Osteoblast (primary cell): ENCODE results near the gene CHCHD10. TPM values are rescaled to one million over a fixed set of nuclear protein-coding genes. Genes with fewer than 3 reads are reported as not detected.

Source experiments
- DNase-seq: peaks from one replicate; pipeline ENCODE4 v3.0.0; 2011; ENCODE audit warnings: low spot score, mixed read lengths; ENCODE audit not compliant: insufficient read length; ENCODE audit errors: missing footprints
- H2AFZ ChIP-seq: 2 replicates; pipeline ENCODE4 v1.6.0; 2011; ENCODE audit warnings: mild to moderate bottlenecking, low read length
- H3K27ac ChIP-seq: 2 replicates; pipeline ENCODE4 v1.5.1; 2011; ENCODE audit warnings: mild to moderate bottlenecking, low read depth, low read length, moderate library complexity
- H3K27me3 ChIP-seq: 2 replicates; pipeline ENCODE4 v1.6.0; 2012; ENCODE audit warnings: mild to moderate bottlenecking, control low read depth, inconsistent platforms, low read length, moderate library complexity; ENCODE audit not compliant: insufficient read depth
- H3K36me3 ChIP-seq: 2 replicates; pipeline ENCODE4 v1.5.1; 2011; ENCODE audit warnings: mild to moderate bottlenecking, low read length, control low read depth, moderate library complexity; ENCODE audit not compliant: insufficient read depth
- H3K4me1 ChIP-seq: 2 replicates; pipeline ENCODE4 v1.5.1; 2011; ENCODE audit warnings: mild to moderate bottlenecking, low read length, control low read depth, moderate library complexity; ENCODE audit not compliant: insufficient read depth
- H3K4me2 ChIP-seq: 2 replicates; pipeline ENCODE4 v1.6.0; 2011; ENCODE audit warnings: mild to moderate bottlenecking, low read length; ENCODE audit not compliant: insufficient read depth
- H3K4me3 ChIP-seq: fragments of 200-600 bp; sonication (generic); 3 replicates; pipeline ENCODE4 v1.5.1; 2012; ENCODE audit warnings: mild to moderate bottlenecking, low read length, inconsistent platforms; ENCODE audit not compliant: insufficient read depth
- H3K79me2 ChIP-seq: 2 replicates; pipeline ENCODE4 v1.6.0; 2012; ENCODE audit warnings: mild to moderate bottlenecking, low read length, control low read depth, inconsistent platforms; ENCODE audit not compliant: insufficient read depth
- H3K9me3 ChIP-seq: 2 replicates; pipeline ENCODE4 v1.5.1; 2011; ENCODE audit warnings: low read depth, low read length, control low read depth
- H4K20me1 ChIP-seq: 2 replicates; pipeline ENCODE4 v1.6.0; 2012; ENCODE audit warnings: mild to moderate bottlenecking, low read length, control low read depth; ENCODE audit not compliant: insufficient read depth
- CTCF ChIP-seq: IDR thresholded peaks from 2 replicates; pipeline ENCODE4 v1.5.1; 2011; ENCODE audit warnings: mild to moderate bottlenecking, low read depth, low read length, moderate library complexity; ENCODE audit errors: extremely low read depth
- total RNA-seq: library from RNA; depleted of rRNA; stranded (reverse); fragments of >200 nt; gene quantifications from 2 replicates; pipeline ENCODE4 v1.2.3, GENCODE V29; 2012

CHCHD10 gene
- total RNA-seq, 1 donor = 1.1 TPM

DNA sequence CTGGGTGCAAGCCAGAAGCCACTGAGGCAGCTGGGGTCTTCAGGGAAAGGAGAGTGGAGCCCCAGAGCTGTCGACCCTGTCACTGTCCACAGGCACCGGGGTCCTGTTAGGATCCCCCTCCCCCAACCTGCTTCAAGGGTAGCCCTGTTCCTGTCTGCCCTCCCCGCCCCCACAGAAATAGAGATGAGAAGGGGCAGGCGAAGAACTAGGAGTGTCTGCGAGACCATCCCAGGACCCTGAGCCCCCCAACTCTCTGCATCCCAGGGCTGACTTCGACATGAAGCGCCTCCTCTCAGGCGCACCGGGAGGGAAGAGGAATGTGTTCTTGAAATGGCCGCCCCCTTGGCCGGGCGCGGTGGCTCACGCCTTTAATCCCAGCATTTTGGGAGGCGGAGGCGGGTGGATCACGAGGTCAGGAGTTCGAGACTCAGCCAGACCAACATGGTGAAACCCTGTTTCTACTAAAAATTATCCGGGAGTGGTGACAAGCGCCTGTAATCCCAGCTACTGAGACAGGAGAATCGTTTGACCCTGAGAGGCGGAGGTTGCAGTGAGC lies 16.3 kb downstream of the CHCHD10 start:
- H3K36me3 ChIP-seq = no peaks in the 10 kb centered on the region

DNA sequence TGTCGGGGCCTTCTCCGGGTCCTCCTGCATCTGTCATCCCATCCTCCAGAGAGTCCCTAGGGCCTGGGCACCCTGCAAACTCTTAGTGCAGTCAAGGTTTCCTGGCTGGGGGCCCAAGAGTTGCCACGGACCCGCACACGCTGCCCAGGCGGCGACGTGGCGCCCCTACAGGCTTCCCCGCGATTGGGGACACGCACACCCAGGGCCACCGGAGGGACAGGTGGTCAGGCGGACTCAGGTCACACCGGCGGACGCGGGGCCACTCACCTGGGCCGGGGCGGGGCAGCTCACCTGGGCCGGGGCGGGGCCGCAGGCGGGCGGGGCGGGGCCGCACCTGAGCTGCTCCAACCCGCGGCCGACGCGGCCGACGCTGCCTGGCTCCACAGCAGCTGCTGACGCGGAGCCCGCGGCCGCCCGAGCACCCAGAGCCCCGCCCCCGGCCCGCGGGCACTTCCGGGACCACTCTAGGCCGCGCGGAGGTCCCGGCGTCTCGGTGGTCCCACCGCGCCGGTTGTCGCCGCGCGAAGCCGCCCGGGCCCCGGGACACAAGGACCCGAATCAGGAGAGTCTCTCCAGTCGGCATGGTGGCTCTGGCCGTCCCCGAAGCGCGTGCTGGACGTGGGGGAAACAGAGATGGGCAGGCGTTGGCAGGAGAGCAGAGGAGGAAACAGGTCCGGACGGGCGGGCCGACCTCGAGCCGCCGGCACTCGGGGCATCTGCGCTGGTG lies 16.9 kb downstream of the CHCHD10 start, which contains the start of gene ZNF70:
ZNF70 (minus strand) TSS at position 399 of the 727 bp plus-strand sequence. CDS start 5,972 bp downstream, outside the sequence.
- Histone ChIP-seq H2AFZ (peak within 1 kb of the TSS; percentile 95), H3K27me3 (no peaks in the 10 kb centered on the region), H3K4me1 (peaks cover 13% of the 10 kb centered on the region), H3K27ac (peak within 1 kb of the TSS; percentile 75), H3K36me3 (no peaks in the 10 kb centered on the region), H4K20me1 (peaks cover 4% of the 10 kb centered on the region), H3K4me3 (peak within 1 kb of the TSS; percentile 89), H3K9me3 (no peaks in the 10 kb centered on the region), H3K4me2 (peak within 1 kb of the TSS; percentile 97), H3K79me2 (peaks cover 11% of the 10 kb centered on the region)
- TF ChIP-seq CTCF = no peak
- DNase-seq = peak; percentile 98

More for the DNA sequence above, 16.3 kb downstream of the CHCHD10 start:
- TF ChIP-seq CTCF = no peak
- Histone ChIP-seq H3K9me3 (no peaks in the 10 kb centered on the region), H3K27ac (peak overlapping the region; percentile 75), H3K4me3 (peak overlapping the region; percentile 89), H4K20me1 (peaks cover 4% of the 10 kb centered on the region), H3K27me3 (no peaks in the 10 kb centered on the region), H2AFZ (peak overlapping the region; percentile 95), H3K4me1 (peaks cover 13% of the 10 kb centered on the region), H3K79me2 (peaks cover 11% of the 10 kb centered on the region), H3K4me2 (peak overlapping the region; percentile 85)
- DNase-seq = no peak

DNA sequence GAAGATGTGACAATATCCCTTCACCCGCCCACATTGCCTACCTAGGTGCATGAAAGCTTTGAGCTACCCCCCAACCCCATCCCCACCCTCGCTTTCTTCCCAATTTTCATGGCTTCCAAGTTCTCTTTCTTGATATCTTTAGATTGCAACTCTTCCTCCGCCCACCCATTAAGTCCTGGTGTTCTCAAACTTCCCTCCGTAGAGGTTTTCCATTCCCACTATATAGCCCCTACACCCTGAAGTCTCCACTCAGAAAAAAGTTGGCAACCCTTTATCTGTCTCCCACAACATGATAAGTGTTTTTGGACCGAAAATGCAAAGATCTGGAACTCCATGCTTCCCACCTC lies 17.4 kb downstream of the CHCHD10 start:
- no peak for TF ChIP-seq CTCF
- peaks cover 4% of the 10 kb centered on the region for H4K20me1 ChIP-seq
- H3K27me3 ChIP-seq = no peaks in the 10 kb centered on the region
- peaks cover 13% of the 10 kb centered on the region for H3K4me1 ChIP-seq
- peak overlapping the region; percentile 8 for H3K27ac ChIP-seq
- peak overlapping the region; percentile 89 for H3K4me3 ChIP-seq
- H3K4me2 ChIP-seq = peak overlapping the region; percentile 97
- H3K36me3 ChIP-seq = peaks cover under 1% of the 10 kb centered on the region
- H3K79me2 ChIP-seq = peaks cover 11% of the 10 kb centered on the region
- H3K9me3 ChIP-seq = no peaks in the 10 kb centered on the region
- DNase-seq = peak; percentile 72
- H2AFZ ChIP-seq = peak overlapping the region; percentile 80

DNA sequence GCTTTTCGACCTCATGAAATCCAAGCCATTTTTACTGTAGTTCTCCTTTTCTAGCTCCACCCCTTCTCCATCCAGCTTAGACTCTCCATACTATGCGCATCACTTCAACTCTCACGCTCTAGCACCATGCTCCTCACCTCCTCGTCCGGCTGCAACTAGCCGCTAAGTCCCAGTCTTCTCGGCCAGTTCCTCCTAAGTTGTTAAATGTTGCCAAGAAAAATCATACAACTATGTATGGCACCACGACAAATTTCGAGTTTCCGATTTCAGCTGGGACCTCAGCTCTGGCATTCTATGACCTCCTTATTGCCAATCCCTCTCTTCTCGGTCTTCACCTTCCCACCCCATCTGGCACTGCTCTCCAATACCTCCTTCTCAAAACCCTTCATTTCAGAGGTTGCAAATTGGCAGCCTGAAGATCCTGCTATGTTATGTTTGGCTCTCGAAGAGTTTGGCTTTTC lies 17.9 kb downstream of the CHCHD10 start:
- H3K27ac ChIP-seq = no peak overlapping the region
- H3K4me3 ChIP-seq = peak overlapping the region; percentile 89
- no peaks in the 10 kb centered on the region for H3K27me3 ChIP-seq
- no peak for TF ChIP-seq CTCF
- peak overlapping the region; percentile 2 for H2AFZ ChIP-seq
- peaks cover 4% of the 10 kb centered on the region for H4K20me1 ChIP-seq
- peak overlapping the region; percentile 97 for H3K4me2 ChIP-seq
- H3K79me2 ChIP-seq = peaks cover 11% of the 10 kb centered on the region
- peaks cover 13% of the 10 kb centered on the region for H3K4me1 ChIP-seq
- peak; percentile 92 for DNase-seq
- peaks cover 5% of the 10 kb centered on the region for H3K36me3 ChIP-seq
- H3K9me3 ChIP-seq = no peaks in the 10 kb centered on the region
